Measurements from ENCODE around the gene ANO2.

Gene ANO2

GRCh38 chr12:5612556-5613410, 332.3 kb downstream of the ANO2 start:
- DNase-seq, result no peak

GRCh38 chr12:5611162-5611561, 333.9 kb downstream of the ANO2 start:
- DNase-seq, result no peak

GRCh38 chr12:5599378-5599777, 345.7 kb downstream of the ANO2 start:
- no peak for DNase-seq

- DNase-seq, result no peak
Observed at GRCh38 chr12:5593998-5594397, 351.1 kb downstream of the ANO2 start.

- DNase-seq, result no peak
Observed at GRCh38 chr12:5593086-5593485, 352.0 kb downstream of the ANO2 start.

GRCh38 chr12:5592310-5592709, 352.7 kb downstream of the ANO2 start:
- DNase-seq, result no peak

GRCh38 chr12:5590316-5590715, 354.7 kb downstream of the ANO2 start:
- DNase-seq, result no peak

- DNase-seq, result no peak
Observed at GRCh38 chr12:5589054-5589453, 356.0 kb downstream of the ANO2 start.

- no peak for DNase-seq
Observed at GRCh38 chr12:5588591-5588990, 356.5 kb downstream of the ANO2 start.

- no peak for DNase-seq
Observed at GRCh38 chr12:5588176-5588575, 356.9 kb downstream of the ANO2 start.

GRCh38 chr12:5587711-5588121, 357.3 kb downstream of the ANO2 start:
- DNase-seq, result no peak

GRCh38 chr12:5586201-5586600, 358.9 kb downstream of the ANO2 start:
- no peak for DNase-seq

- no peak for DNase-seq
Observed at GRCh38 chr12:5585178-5585577, 359.9 kb downstream of the ANO2 start.

- DNase-seq, result no peak
Observed at GRCh38 chr12:5584412-5585175, 360.5 kb downstream of the ANO2 start.

GRCh38 chr12:5582541-5582940, 362.5 kb downstream of the ANO2 start:
- no peak for DNase-seq

GRCh38 chr12:5582018-5582417, 363.0 kb downstream of the ANO2 start:
- DNase-seq, result no peak

GRCh38 chr12:5581616-5582015, 363.4 kb downstream of the ANO2 start:
- DNase-seq, result no peak

- DNase-seq, result no peak
Observed at GRCh38 chr12:5581019-5581418, 364.0 kb downstream of the ANO2 start.

GRCh38 chr12:5578775-5579174, 366.3 kb downstream of the ANO2 start:
- no peak for DNase-seq

GRCh38 chr12:5577741-5578140, 367.3 kb downstream of the ANO2 start:
- DNase-seq, result no peak

- peak; percentile 6 to 38 for DNase-seq
Observed at GRCh38 chr12:5577211-5577612, 367.8 kb downstream of the ANO2 start.

GRCh38 chr12:5575987-5576386, 369.1 kb downstream of the ANO2 start:
- DNase-seq, result no peak

- no peak for DNase-seq
Observed at GRCh38 chr12:5575232-5575631, 369.8 kb downstream of the ANO2 start.

- DNase-seq, result no peak
Observed at GRCh38 chr12:5573390-5573789, 371.7 kb downstream of the ANO2 start.

All from NCI-H187 (cell line).